Prostate gland (tissue), 2 donors: ENCODE data around the gene FXYD5. TPM values are rescaled to one million over a fixed set of nuclear protein-coding genes. Genes with fewer than 3 reads are reported as not detected.

Experiments
- DNase-seq: peaks from one replicate; pipeline ENCODE4 v3.0.0-alpha.2; 2019; ENCODE audit warnings: low spot score
- H3K27ac ChIP-seq, 2 donors: fragments of 200-600 bp; sonication (generic); 2 replicates each; pipeline ENCODE4 v1.5.1; 2017 to 2019
- H3K27me3 ChIP-seq: fragments of 200-600 bp; sonication (generic); replicated peaks from 2 replicates; pipeline ENCODE4 v1.5.1; 2019; ENCODE audit not compliant: insufficient read depth
- H3K36me3 ChIP-seq, 2 donors: fragments of 200-600 bp; sonication (generic); 1 replicate in 1 of 2; 2 replicates in 1 of 2; pipeline versions ENCODE4 v1.5.1 to v1.8.1; 2017 to 2019
- H3K4me1 ChIP-seq: fragments of 200-600 bp; sonication (generic); replicated peaks from 2 replicates; pipeline ENCODE4 v1.5.1; 2019
- H3K4me3 ChIP-seq, 2 donors: fragments of 200-600 bp; sonication (generic); 2 replicates each; pipeline ENCODE4 v1.5.1; 2017 to 2019
- H3K9me3 ChIP-seq: fragments of 200-600 bp; sonication (generic); 2 replicates; pipeline ENCODE4 v1.5.1; 2017
- POLR2A ChIP-seq: fragments of 450-650 bp; IDR thresholded peaks from one replicate; pipeline ENCODE4 v1.6.1; 2016; ENCODE audit warnings: antibody characterized with exemption, mild to moderate bottlenecking
- POLR2AphosphoS5 ChIP-seq: sonication (generic); formaldehyde crosslinking; IDR thresholded peaks from one replicate; pipeline ENCODE4 v1.6.1; 2017; ENCODE audit warnings: antibody characterized with exemption
- WGBS: methylation state at CpG from one replicate; pipeline ENCODE4 v1.1.5; 2018; 5-methylcytosine and 5-hydroxymethylcytosine counted together
- intact Hi-C: fragments of 100-400 bp; cut with DNase I; formaldehyde crosslinking; loops from one replicate; pipeline ENCODE4 v1.14.2; 2022
- total RNA-seq, 2 donors: library from RNA; depleted of rRNA; stranded (reverse); fragments of >200 nt; gene quantifications; one replicate each; pipeline ENCODE4 v1.1.0, GENCODE V29; 2016
- TF ChIP-seq, protein P1 (sequence below), 4 experiments: fragments of 200-600 bp in 2 of 4; fragments of 450-650 bp in 2 of 4; sonication (generic) in 2 of 4; IDR thresholded peaks; 1 replicate in 3 of 4; 2 replicates in 1 of 4; pipeline ENCODE4 v1.5.1; 2016 to 2019; ENCODE audit warnings: antibody characterized with exemption in 4 of 4, mild to moderate bottlenecking in 2 of 4, moderate library complexity in 2 of 4

FXYD5 gene
- total RNA-seq, 2 donors from 2014 or later = 18.8 to 43.2 TPM

GRCh38 chr19:35143231-35143715 lies 11.3 kb upstream of the FXYD5 start, which contains the start of gene FXYD7:
Gene FXYD7 (plus strand): TSS chr19:35143255. CDS start chr19:35143334, 79 bp downstream.
- 7% methylated on average over 22 of the region's 31 CpGs for WGBS
- Histone ChIP-seq H3K27me3 (no peaks in the 10 kb centered on the region), H3K9me3 (no peaks in the 10 kb centered on the region), H3K27ac (no peak within 1 kb of the TSS), H3K4me1 (peaks cover 15% of the 10 kb centered on the region), H3K4me3 (peak within 1 kb of the TSS in 1 of 2 donors; percentile 15), H3K36me3 (no peaks in the 10 kb centered on the region)
- no peak for DNase-seq
- intact Hi-C loops = loop anchor here (5.0 kb wide), 1 partner anchor 124 kb away; the partner anchor contains the start of gene USF2
- TF ChIP-seq, protein P1, sequence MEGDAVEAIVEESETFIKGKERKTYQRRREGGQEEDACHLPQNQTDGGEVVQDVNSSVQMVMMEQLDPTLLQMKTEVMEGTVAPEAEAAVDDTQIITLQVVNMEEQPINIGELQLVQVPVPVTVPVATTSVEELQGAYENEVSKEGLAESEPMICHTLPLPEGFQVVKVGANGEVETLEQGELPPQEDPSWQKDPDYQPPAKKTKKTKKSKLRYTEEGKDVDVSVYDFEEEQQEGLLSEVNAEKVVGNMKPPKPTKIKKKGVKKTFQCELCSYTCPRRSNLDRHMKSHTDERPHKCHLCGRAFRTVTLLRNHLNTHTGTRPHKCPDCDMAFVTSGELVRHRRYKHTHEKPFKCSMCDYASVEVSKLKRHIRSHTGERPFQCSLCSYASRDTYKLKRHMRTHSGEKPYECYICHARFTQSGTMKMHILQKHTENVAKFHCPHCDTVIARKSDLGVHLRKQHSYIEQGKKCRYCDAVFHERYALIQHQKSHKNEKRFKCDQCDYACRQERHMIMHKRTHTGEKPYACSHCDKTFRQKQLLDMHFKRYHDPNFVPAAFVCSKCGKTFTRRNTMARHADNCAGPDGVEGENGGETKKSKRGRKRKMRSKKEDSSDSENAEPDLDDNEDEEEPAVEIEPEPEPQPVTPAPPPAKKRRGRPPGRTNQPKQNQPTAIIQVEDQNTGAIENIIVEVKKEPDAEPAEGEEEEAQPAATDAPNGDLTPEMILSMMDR (IDR thresholded peaks at IDR 0.05) = peak in 1 of 4 experiments; percentile 7
- TF ChIP-seq POLR2A (no peak), POLR2AphosphoS5 (no peak)

- intact Hi-C loops = loop anchor here (5.0 kb wide), 1 partner anchor 123 kb away; the partner anchor contains the start of gene USF2
- 43% methylated on average over 3 of the region's 3 CpGs for WGBS
- no peak overlapping the region for H3K27ac ChIP-seq
- DNase-seq = no peak
- no peak overlapping the region for H3K4me3 ChIP-seq
- H3K9me3 ChIP-seq = no peaks in the 10 kb centered on the region
- H3K36me3 ChIP-seq = no peaks in the 10 kb centered on the region
- TF ChIP-seq POLR2AphosphoS5 (no peak), POLR2A (no peak)
- TF ChIP-seq, protein P1 (IDR thresholded peaks at IDR 0.05) = no peak
- peaks cover 15% of the 10 kb centered on the region for H3K4me1 ChIP-seq
- no peaks in the 10 kb centered on the region for H3K27me3 ChIP-seq
Observed at GRCh38 chr19:35143818-35144217, 10.7 kb upstream of the FXYD5 start.

- Histone ChIP-seq H3K27ac (no peak overlapping the region), H3K36me3 (no peaks in the 10 kb centered on the region), H3K4me3 (no peak overlapping the region), H3K4me1 (peaks cover 15% of the 10 kb centered on the region), H3K9me3 (no peaks in the 10 kb centered on the region), H3K27me3 (no peaks in the 10 kb centered on the region)
- no peak for DNase-seq
- intact Hi-C loops = loop anchor here (5.0 kb wide), 1 partner anchor 123 kb away; the partner anchor contains the start of gene USF2
- TF ChIP-seq POLR2A (no peak), POLR2AphosphoS5 (no peak)
- TF ChIP-seq, protein P1 (IDR thresholded peaks at IDR 0.05) = no peak
- 20% methylated on average over 6 of the region's 6 CpGs for WGBS
Observed at GRCh38 chr19:35144259-35144599, 10.3 kb upstream of the FXYD5 start.

DNA sequence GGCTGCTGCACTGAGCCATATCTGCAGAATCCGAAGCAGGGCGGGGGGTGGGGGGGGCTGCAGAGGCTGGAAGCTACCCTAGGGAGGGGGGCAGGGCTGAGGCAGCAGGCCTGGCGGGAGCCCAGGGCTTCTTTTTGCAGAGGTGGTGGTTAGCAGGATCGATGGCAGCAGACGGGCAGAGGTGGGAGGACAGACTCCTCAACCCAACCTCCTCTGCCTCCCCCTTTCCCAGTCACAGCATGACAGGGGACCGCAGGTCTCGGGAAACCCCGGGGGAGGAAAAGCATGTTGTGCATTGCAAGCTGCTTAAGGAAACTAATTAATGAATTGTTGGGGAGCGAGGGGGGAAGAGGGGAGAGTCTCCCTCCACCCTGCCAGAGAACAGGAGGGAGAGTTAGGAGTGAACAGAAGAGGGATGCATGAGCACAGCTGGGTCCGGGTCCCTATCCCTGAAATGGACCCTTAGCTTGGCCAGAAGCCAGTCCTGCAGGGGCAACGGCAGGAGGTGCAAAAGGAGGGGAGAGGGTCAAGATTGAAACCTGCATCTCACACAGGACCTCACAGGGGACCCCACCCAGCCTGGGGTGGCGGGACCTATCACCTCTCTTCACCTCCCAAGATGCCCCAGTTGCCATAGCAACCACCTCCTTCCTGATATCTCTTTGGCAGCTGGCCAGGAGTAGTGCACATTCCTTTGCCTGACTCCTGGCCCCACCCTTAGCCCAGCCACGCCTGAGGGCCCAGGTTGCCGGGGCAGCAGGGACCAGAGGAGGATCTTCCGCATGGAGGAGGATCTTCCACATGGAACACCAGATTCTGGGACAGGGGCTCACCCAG lies 9.7 kb upstream of the FXYD5 start:
- H3K4me1 ChIP-seq = peaks cover 15% of the 10 kb centered on the region
- no peak overlapping the region for H3K4me3 ChIP-seq
- no peaks in the 10 kb centered on the region for H3K27me3 ChIP-seq
- 20% methylated on average over 14 of the region's 15 CpGs for WGBS
- no peak overlapping the region for H3K27ac ChIP-seq
- H3K9me3 ChIP-seq = no peaks in the 10 kb centered on the region
- intact Hi-C loops = loop anchor here (5.0 kb wide), 1 partner anchor 122 kb away; the partner anchor contains the start of gene USF2
- TF ChIP-seq POLR2AphosphoS5 (no peak), POLR2A (no peak)
- TF ChIP-seq, protein P1 (IDR thresholded peaks at IDR 0.05) = no peak
- DNase-seq = no peak
- H3K36me3 ChIP-seq = no peaks in the 10 kb centered on the region
